ENCODE results near the gene CHAF1B. TPM values are rescaled to one million over a fixed set of nuclear protein-coding genes. Genes with fewer than 3 reads are reported as not detected.

CHAF1B gene
- total RNA-seq, 4 donors from 2014 or later = 1.2 to 3.9 (median 2.6) TPM

DNA sequence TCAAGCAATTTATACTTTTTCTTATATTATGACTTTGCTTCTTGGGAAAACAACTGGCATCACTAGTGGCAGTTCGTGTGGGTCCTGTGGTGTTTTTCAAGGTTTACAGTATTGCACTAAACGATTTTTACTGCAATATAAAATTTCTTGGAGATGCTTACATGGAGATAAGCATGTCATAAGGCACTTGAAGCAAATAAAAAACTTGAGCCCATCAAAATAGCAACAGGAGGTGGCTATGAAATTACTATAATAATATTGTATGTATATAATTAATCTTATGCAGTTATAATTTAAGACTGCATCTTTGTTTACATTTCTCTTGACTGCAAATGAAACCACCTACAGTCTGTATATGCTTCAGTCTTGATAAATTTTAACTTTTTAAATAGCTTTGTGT is 29.3 kb upstream of the CHAF1B start:
- H3K27me3 ChIP-seq = no peaks in the 10 kb centered on the region
- no peaks in the 10 kb centered on the region for H3K9me3 ChIP-seq
- no peak overlapping the region for H3K4me3 ChIP-seq
- TF ChIP-seq EP300 (IDR thresholded peaks at IDR 0.05) (no peak), POLR2A (IDR thresholded peaks at IDR 0.05) (no peak), POLR2AphosphoS5 (IDR thresholded peaks at IDR 0.05) (no peak)
- TF ChIP-seq, protein P1, sequence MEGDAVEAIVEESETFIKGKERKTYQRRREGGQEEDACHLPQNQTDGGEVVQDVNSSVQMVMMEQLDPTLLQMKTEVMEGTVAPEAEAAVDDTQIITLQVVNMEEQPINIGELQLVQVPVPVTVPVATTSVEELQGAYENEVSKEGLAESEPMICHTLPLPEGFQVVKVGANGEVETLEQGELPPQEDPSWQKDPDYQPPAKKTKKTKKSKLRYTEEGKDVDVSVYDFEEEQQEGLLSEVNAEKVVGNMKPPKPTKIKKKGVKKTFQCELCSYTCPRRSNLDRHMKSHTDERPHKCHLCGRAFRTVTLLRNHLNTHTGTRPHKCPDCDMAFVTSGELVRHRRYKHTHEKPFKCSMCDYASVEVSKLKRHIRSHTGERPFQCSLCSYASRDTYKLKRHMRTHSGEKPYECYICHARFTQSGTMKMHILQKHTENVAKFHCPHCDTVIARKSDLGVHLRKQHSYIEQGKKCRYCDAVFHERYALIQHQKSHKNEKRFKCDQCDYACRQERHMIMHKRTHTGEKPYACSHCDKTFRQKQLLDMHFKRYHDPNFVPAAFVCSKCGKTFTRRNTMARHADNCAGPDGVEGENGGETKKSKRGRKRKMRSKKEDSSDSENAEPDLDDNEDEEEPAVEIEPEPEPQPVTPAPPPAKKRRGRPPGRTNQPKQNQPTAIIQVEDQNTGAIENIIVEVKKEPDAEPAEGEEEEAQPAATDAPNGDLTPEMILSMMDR (IDR thresholded peaks at IDR 0.05) = no peak
- DNase-seq (ENCODE audit: low spot score in 2 of 2) = no peak
- H3K4me1 ChIP-seq = no peaks in the 10 kb centered on the region
- H3K27ac ChIP-seq = no peak overlapping the region
- WGBS = 76% methylated on average over 2 of the region's 2 CpGs
- H3K36me3 ChIP-seq = peaks cover 76% of the 10 kb centered on the region

DNA sequence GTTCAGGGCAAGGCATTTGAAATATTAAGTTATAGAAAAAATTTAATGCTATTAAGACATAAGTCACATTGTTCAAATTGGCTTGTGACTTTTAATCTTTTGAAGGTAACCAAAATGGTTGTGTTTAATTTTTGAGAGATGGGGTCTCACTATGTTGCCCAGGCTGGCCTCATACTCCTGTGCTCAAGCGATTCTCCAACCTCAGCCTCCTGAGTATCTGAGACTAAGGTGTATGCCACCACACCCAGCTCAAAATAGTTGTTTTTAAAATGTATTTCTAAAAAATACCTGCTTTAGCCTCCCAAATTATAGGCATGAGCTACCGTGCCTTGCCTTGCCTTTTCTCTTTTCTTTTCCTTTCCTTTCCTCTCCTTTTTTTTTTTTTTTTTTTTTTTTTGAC is 26.0 kb upstream of the CHAF1B start:
- TF ChIP-seq, protein P1 (IDR thresholded peaks at IDR 0.05) = no peak
- TF ChIP-seq EP300 (IDR thresholded peaks at IDR 0.05) = no peak
- H3K36me3 ChIP-seq = peaks cover 85% of the 10 kb centered on the region

DNA sequence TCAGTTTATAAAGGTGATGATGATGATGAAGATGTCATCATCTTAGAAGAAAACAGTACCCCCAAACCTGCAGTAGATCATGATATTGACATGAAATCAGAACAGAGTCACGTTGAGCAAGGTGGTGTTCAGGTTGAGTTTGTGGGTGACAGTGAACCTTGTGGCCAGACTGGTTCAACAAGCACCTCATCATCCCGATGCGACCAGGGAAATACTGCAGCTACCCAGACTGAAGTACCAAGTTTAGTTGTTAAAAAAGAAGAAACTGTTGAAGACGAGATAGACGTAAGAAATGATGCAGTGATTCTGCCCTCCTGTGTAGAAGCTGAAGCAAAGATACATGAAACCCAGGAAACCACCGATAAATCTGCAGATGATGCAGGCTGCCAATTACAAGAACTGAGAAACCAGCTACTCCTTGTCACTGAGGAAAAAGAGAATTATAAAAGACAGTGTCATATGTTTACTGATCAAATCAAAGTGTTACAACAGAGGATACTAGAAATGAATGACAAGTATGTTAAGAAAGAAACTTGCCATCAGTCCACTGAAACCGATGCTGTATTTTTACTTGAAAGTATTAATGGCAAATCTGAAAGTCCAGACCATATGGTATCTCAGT is 16.0 kb upstream of the CHAF1B start:
- Histone ChIP-seq H3K4me1 (no peaks in the 10 kb centered on the region), H3K36me3 (peaks cover 98% of the 10 kb centered on the region)

More for the DNA sequence above, 26.0 kb upstream of the CHAF1B start:
- H3K27ac ChIP-seq = no peak overlapping the region
- H3K4me1 ChIP-seq = no peaks in the 10 kb centered on the region
- no peaks in the 10 kb centered on the region for H3K27me3 ChIP-seq
- H3K9me3 ChIP-seq = no peaks in the 10 kb centered on the region
- no peak for DNase-seq (ENCODE audit: low spot score in 2 of 2)
- 96% methylated on average over 2 of the region's 2 CpGs for WGBS
- no peak overlapping the region for H3K4me3 ChIP-seq

DNA sequence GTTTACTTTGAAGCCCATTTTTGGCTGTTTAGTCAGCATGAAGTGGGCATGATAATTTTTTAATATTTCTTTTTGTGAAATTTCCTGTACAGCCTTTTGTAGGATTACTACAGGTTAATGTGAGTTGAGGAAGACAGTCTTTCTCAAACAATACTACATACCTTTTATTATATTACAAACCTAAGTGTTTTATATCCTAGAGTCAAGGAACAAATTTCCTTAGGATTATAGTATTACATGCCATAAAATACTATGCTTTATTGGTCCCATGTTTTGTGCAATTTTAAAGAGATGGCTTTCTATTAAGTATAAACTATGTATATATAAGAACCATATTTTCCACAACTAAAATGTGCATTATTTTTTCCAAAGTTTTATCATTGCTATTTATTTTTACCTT is 9.2 kb upstream of the CHAF1B start:
- Histone ChIP-seq H3K4me3 (no peak overlapping the region), H3K36me3 (peaks cover 61% of the 10 kb centered on the region), H3K27me3 (no peaks in the 10 kb centered on the region), H3K27ac (no peak overlapping the region), H3K4me1 (peaks cover 8% of the 10 kb centered on the region), H3K9me3 (no peaks in the 10 kb centered on the region)
- no peak for DNase-seq (ENCODE audit: low spot score in 2 of 2)
- no peak for TF ChIP-seq POLR2AphosphoS5 (IDR thresholded peaks at IDR 0.05)
- TF ChIP-seq, protein P1 (IDR thresholded peaks at IDR 0.05) = no peak

More for the DNA sequence above, 16.0 kb upstream of the CHAF1B start:
- TF ChIP-seq EP300 (IDR thresholded peaks at IDR 0.05) (no peak), POLR2A (IDR thresholded peaks at IDR 0.05) (no peak), POLR2AphosphoS5 (IDR thresholded peaks at IDR 0.05) (no peak)
- TF ChIP-seq, protein P1 (IDR thresholded peaks at IDR 0.05) = no peak
- 77% methylated on average over 7 of the region's 7 CpGs for WGBS
- Histone ChIP-seq H3K9me3 (no peaks in the 10 kb centered on the region), H3K4me3 (no peak overlapping the region), H3K27me3 (no peaks in the 10 kb centered on the region), H3K27ac (no peak overlapping the region)
- DNase-seq (ENCODE audit: low spot score in 2 of 2) = no peak

DNA sequence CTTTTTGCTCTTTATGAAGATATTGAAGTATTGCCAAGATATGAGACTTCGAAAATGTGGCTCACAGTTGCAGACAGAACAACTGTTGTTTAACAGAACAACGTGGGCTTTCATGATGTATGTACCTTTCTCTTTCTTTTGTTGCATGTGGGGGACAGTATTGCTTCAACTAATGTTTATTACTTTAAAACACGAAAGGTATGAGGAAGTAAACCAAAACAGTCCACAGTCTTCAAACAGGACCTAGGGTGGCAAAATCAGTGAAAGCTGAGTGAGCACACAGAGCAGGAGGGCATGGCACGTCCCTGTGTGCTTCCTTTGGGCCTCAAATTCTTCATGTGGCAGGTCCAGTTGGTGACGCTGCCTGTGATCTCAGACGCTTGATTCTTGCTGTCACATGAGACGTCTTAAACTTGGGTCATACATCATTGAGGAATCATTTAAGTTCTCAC is 7.8 kb upstream of the CHAF1B start:
- Histone ChIP-seq H3K27ac (no peak overlapping the region), H3K9me3 (no peaks in the 10 kb centered on the region), H3K4me3 (no peak overlapping the region), H3K4me1 (peaks cover 8% of the 10 kb centered on the region), H3K27me3 (no peaks in the 10 kb centered on the region), H3K36me3 (peaks cover 47% of the 10 kb centered on the region)
- TF ChIP-seq, protein P1 (IDR thresholded peaks at IDR 0.05) = no peak
- TF ChIP-seq POLR2AphosphoS5 (IDR thresholded peaks at IDR 0.05) (no peak), EP300 (IDR thresholded peaks at IDR 0.05) (no peak), POLR2A (IDR thresholded peaks at IDR 0.05) (no peak)
- WGBS = 66% methylated on average over 7 of the region's 7 CpGs
- no peak for DNase-seq (ENCODE audit: low spot score in 2 of 2)

Measured in suprapubic skin (tissue), 4 donors.